HG02798 (cell line): Measurements from ENCODE around the gene CBY1.

Experiments
- ATAC-seq: cut with Tn5 transposase; IDR thresholded peaks from one replicate; pipeline ENCODE4 v1.9.1; 2021; ENCODE audit warnings: mild to moderate bottlenecking; ENCODE audit not compliant: unreplicated experiment, poor library complexity

CBY1 gene

DNA sequence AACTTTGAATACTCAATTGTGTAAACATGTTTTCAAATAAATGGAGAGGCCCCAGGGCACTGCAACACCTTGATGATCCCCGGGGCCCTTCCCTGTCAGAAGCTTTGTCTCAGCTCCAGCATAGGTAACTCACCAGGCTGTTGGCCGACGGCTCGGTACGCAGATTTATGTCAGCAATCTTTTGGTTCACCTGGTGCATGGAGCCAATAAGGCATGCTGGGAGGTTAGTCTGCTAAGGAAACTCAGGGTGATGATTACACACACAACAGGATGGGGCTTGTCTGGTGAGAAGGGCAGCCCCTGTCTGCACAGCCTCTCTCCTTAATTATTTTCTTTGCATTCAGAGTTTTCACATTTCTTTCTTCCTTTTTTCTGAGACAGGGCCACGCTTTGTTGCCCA is 11.0 kb upstream of the CBY1 start:
- no peak for ATAC-seq

DNA sequence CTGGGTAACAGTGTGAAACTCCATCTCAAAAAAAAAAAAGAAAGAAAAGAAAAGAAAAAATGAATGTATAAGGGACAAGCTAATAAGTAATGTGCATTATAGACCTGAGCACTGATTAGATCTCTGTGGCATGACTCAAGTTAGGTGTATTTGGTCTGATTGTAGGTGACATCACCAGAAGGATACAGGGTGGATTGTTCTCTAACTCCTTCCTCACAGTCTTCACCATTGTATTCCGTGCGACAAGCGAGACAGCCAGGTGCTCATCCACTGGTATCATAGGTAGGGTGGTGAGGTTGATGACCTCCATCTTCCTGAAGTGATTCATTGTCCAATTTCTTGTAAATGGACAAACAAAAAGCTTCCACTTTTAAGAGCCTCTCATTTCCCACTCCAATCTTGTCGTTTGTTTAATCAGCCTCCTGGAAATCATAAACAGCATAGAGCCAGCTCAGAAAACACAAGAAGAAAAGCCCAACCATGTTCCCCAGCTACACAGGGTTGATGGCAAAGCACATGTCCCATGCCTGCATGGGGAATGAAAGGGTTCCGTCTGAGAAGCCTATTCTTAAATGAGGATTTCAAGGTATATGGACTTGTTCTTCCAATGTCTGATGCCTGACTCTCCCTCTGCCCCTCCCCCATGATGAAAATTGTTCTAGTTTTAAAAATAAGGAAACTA is 6.5 kb upstream of the CBY1 start:
- no peak for ATAC-seq

DNA sequence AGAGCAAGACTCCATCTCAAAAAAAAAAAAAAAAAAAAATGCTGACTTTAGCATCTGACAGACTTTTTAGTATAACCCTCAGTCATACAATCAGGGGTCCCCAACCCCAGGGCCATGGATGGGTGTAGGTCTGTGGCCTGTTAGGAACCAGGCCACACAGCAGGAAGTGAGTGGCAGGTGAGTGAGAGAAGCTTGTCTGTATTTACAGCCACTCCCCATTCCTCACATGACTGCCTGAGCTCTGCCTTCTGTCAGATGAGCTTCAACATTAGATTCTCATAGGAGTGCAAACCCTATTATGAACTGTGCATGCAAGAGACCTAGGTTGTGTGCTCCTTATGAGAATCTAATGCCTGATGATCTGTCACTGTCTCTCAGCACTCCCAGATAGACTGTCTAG is 3.6 kb upstream of the CBY1 start:
- ATAC-seq: no peak

DNA sequence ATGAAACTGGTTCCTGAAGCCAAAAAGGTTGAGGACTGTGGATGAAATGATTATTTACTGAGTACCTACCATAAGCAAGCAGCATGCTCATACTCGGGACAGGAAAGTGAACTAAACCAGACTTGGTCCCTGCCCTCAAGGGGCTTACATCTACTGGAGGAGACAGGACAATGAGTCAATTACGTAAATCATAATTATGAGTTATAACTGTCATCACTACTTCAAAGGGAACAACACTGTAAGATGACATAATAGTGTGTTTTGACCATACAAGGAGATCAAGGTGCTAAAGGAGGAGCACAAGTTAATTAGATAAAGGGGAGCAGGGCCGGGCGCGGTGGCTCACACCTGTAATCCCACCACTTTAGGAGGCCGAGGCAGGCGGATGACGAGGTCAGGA is 2.7 kb upstream of the CBY1 start:
- ATAC-seq: no peak

DNA sequence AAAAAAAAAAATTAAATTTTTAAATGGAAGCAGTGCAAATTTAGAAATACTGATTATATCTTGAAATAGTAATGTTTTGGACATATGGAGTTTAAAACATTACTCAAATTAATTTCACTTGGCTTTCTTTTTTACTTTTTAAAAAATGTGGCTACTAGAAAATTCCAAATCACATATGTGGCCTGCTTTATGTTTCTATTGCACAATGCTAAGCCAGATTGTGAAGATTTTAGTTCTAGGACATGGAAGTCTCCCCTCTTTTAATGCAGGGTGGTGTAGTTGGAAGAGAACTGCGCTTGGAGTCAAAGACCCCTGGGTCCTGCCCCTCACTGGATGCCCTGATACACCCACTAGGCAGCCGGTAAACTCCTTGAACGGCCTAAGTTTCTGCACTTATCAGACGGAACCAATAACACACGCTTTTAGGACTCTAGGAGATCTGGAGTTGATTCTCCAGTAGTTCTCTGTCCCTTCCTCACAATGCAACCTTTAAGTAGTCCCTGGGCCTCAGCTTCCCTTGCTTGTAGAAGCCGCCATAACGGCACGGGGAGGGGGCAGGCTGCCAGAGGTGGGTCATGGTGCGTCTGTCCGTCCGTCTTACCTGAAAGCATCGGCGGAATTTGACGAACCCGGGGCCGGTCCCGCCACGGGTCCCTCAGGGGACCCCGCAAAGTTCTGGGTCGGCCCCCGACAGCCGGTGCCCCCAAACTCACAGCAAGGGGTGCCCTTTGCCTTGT is 751 bp upstream of the CBY1 start:
- no peak for ATAC-seq

DNA sequence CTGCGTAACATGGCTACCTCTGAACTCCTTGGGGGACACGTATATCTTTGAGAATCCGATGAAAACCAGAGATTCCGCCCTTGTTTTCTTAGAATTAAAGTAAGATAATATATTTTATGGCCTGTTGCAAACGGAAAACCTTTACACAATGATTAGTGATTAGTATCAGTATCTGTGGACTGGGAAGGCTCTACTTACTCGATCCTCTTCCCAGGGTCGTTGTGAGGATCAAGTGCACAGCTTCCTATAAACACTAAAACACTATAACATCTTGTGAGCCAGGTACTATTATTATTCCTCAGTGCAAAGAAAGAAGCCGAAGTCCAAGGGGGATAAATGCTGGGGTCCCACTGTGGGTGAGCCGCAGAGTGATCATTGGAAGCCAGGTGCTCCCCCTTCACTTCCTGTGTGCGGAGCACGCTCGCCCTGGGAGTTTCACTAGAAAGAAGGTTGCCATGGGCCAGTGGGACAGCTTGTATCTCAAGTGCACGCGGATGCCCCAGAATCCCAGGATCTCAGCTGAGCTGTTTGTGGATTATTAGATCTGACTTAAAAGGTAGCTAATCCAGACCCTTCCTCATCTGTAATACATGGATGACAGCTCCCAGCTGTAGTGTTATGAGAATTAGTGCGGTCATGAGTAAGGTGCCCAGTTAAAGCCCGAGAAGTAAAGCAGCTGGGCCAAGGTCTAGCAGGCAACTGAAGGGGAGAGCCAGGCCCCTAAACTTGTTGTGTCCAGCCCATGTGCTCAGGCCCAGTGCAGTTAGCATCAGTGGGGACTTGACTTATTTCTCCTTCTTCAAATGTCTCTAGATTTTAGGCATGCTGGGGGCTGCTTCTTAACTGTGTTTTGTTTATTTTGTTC is 839 bp downstream of the CBY1 start:
- peak; percentile 38 for ATAC-seq

DNA sequence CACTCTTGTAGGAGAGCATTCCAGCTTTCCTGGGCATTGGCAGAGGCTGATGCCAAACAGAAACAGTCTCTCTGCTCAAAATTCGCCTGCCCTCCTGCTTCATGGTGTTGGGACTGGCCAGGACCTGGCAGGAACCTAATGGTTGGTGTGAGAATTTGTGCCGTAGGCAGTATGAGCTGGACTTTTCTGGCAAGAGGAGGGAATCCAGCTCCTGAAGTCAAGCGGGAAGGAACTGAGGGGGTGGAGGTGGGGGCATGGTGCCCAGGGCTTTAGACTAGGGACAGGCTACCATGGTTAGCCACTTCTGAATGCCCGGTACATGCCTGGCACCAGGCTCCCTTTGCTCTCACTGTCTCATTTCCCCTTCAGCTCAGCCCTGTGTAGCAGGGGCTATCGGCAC is 18.4 kb downstream of the CBY1 start:
- ATAC-seq: no peak

DNA sequence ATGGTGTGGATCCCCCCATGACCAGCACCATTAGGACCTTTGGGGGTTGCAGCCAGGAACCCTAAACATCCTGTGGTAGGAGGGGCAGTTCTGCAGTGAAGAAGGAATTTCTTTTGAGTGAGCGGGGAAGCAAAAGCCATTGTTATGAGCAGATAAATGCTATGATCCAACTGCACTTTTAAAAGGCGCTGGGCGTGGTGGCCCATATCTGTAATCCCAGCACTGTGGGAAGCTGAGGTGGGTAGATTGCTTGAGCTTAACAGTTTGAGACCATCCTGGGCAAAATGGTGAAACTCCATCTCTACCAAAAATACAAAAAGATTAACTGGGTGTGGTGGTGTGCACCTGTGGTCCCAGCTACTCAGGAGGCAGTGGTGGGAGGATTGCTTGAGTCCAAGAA is 19.4 kb downstream of the CBY1 start:
- no peak for ATAC-seq

DNA sequence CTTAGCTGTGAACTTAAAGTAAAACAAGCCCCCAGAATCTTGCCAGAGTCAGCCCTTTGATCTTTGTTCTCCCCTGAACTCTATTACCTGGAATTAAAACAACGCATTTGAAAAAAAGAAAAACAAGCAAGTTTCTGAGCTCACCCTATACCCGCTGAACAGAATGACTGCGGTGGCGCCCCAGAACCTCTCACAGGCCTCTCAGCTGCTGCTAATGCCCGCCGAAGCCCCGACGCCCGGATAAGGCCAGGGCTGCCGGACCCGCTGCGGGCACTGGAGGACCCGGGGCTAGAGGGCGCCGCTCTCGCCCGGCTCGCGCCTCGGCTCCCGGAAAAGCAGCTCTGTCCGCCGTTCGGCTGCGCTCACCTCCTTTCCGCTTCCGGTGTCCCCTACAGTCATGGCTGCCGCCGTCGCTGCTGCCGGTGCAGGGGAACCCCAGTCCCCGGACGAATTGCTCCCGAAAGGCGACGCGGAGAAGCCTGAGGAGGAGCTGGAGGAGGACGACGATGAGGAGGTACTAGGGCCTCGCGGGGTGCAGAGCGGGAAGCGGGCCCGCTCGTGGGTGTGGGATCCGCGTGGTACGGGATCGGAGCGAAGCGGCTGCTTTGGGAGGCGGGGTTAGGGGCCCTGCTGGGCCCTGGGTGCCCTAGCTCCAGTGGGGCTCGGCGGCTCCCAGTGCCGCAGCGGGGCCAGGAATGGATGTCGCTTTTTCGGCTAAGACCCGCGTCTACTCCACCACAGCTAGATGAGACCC is 25.3 kb downstream of the CBY1 start, which contains the start of gene TOMM22:
Gene TOMM22 (plus strand): TSS at position 376 of the 754 bp plus-strand sequence. CDS start 22 bp downstream, at position 398.
- peak; percentile 99 for ATAC-seq

DNA sequence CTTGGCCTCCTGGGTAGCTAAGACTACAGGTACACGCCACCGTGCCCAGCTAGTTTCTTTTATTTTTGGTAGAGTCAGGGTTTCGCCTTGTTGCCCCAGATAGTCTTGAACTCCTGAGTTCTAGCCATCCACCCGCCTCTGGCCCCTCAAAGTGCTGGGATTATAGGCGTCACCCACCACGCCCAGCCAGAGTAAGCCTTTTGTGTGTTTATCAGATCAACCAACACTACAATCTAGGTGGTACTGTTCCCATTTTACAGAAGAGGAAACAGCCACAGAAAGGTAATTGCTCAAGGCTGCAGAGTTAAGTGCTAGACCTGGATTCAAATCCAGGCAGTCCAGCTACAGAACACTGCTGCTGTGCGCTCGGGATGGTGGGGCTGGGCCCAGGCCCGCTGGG is 28.5 kb downstream of the CBY1 start:
- ATAC-seq: no peak

DNA sequence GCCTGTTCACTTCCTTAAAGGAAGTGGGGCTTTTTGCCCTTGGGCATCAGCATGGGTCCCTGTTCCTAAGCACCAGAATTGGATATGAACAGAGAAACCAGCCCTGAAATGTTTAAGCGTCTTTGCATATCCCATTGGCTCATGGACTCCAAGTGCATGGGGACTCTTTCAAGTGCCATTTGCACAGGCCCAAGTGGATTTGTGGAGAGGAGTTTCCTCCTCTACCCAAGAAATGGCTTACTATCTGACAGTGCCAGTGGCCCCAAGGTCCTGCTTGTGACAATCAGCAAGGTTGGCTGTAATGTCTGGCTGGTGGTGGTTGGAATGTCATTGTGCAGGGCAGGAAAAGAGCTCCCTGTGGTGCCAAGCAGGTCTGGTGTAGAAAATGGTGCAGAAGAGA is 29.3 kb downstream of the CBY1 start:
- no peak for ATAC-seq

DNA sequence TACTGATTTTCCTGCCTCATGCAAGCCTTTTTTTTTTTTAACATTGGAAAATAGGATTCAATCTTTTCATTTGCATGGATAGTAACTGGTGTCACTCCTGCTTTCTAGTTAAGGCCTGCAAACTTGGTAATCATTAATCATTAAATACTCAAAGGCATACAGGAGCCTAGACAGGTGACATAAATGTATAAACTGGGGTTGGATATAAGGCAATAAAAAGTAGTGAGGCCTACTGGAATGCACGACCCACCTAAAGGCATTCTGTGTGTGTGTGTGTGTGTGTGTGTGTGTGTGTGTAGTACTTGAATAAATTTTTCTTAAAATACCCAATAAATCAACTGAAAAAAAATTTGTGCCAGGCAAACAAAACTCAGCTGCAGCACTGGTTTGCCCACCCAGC is 33.2 kb downstream of the CBY1 start:
- ATAC-seq: no peak

DNA sequence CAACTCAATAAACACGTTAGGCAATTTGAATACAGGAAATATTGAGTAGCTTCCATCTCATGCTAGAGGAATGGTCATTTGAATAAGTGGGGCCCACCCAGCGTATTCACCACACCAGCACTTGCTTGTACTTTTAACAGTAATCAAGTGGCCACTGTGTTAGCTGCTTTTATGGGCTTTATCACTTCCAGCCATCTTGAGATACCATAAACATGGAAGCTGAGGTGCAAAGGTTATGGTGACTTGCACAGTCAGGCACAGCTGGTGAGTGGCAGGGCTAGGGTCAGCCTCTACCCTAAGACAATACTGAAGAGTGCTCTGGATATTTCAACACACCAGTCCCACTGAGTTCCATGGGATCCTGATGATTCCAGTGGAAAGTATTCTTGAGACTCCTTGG is 37.6 kb downstream of the CBY1 start:
- ATAC-seq: no peak

DNA sequence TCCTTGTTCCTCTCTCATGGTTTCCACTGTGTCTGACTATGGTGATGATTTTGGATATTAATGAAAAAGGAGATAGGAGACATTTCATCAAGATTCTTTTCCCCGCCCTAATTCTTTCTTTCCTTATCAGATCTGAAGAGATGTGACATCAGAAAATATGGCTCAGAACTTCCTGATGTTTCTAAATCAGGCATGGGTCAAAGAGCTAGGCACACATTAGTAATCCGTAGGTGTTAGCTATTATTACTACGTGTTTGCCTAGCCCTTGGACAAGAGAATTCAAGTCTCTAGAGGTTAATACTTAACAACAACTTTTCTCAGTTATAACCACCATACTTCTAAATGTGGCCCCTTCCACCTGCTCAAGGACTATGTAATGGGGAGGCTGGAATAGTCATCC is 38.5 kb downstream of the CBY1 start:
- ATAC-seq: no peak

DNA sequence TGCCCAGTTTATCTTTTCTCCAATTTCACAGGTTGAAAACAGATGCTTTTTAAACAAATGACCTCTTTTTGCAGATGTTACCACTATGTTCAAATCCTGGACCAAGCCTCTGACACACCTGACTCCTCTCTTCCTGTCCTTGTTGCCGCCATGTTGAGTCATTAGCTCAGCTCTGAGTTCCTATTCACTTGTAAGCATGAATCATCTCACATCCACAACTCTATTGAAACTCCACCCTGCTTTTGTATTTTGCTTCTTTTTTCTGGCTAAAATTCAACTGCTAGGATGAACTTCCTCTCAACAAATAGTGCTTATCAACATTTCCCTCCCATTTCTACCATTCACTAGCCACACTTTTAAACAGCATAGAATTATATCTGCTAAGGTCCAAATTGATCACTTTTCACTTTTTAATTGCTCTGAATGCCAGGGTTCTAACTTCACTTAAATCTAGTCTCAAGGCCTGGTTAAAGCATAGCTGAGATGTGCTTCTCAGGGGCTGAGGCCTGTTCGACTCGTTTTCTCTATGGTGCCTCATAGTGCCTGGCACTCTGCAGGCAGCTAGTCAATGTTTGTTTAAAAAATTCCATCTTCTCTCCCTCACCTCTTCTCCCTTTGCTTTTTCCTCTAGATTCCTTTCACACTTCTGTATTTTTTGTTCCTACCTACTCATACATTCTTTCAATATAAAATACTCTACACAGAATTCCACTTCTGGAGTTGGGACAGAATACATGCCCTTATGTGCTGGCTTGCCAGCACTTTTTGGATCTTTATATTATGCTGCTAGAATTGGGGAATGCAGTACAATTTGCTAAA is 40.4 kb downstream of the CBY1 start:
- no peak for ATAC-seq

DNA sequence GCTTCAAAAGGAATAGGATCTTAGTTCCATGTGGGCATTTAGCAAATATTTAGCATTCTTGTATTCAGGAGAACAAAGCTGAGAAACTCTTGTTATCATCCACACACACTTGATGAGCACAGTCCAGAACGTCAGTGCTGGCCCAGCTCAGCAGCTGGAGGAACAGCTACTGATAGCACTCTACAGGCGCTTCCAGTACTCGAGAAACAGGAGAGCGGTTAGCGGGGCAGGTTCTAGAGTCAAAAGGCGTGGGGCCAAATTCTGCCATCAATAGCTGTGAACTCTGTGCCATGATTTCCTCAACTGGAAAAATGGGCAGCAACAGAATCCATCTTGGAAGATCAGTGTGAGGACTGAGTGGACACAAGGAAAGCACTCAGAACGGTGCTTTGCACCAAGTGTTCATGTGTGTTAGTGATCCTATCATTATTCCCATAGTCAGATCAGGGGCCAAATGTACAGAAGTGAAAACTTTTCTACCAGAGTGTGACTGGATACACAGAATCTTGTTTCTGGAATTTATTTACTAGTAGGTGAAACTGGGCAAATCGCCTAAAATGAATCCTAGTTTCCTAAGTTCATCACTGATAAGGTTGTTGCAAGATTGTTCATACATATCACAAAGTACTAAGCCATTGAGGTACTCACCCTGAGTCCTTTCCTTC is 41.1 kb downstream of the CBY1 start:
- no peak for ATAC-seq

DNA sequence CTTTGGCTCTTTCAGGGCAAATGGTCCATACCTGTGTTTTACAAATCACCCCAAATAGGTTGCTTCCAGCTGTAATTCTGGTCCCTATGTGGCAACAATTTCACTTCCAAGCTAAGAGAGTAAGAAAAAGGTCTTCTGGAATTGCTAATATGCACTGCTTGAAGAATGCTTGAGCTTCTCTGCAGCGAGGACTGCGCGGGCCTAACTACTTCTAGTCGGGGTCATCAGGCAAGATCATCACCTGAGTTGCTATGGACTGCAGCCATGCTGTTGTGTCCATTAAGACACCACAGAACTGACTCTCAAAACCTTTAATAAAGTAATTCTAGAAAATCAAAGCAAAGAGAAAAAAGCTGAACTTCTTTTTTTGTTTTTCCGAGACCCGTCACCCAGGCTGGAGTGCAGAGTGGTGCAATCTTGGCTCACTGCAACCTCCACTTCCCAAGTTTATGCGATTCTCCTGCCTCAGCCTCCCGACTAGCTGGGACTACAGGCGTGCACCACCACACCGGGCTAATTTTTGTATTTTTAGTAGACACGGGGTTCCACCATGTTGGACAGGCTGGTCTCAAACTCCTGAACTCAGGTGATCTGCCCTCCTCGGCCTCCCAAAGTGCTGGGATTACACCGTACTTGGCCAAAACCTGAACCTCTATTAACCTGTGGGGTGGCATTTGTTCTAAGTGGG is 42.1 kb downstream of the CBY1 start:
- no peak for ATAC-seq

DNA sequence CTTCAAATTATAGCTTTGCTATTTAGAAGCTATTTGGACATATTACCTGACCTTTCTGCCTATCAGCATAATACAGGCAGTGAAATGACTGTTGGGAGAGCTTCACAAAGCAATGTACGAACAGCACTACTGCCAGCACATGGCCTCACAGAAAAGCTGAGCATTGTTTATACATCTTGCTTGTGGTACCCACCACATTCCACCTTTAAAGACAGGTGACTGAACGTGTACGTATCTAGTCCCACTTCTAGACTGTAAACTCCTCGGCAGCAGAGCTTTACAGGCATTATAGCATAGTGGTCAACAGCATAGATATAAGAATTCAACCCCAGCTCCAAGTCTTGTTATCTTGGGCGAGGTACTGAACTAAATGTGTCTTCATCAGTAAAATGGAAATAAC is 42.7 kb downstream of the CBY1 start:
- no peak for ATAC-seq

DNA sequence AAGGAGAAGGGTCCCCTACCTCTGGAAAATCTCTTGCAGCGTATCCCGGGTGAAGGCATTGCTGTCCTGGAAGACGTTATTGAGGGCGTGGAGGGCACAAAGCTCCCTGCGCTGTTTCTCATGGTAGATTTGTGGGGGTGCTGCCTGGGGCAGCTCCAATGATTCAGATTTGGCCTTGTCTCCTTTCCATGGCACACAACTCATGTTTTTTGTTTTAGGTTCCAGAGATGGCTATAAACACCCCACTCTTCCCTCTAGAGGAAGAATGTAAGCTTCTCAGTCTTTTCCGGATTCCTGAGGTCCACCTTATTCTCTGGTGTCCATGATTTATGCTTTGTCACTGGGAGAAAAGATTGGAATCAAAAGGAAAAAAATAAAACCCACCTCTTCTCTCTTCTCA is 43.3 kb downstream of the CBY1 start:
- no peak for ATAC-seq
